NCI-H187 (cell line): Measurements from ENCODE around the gene ZNF787.
A peak's percentile ranks its signal among the peaks of the same experiment; 100 is the strongest.
"Not testable (repeated sequence)": the region's sequence is repeated elsewhere in the genome, so short reads cannot be mapped to it uniquely, and the experiment has no call there.

Experiments used
- DNase-seq, 2 experiments: peaks; one replicate each; lab custom pipeline; 2025; lab: John Stamatoyannopoulos, UW

Gene ZNF787

GRCh38 chr19:56121180-56122167 is at the start of gene ZNF787:
TSS of gene ZNF787 (minus strand) at chr19:56121295. CDS start at chr19:56103217, 18,078 bp downstream.
- DNase-seq: peak; percentile 95 to 98

GRCh38 chr19:56170261-56170660 is 49.2 kb upstream of the ZNF787 start:
- no peak for DNase-seq

GRCh38 chr19:56167064-56167578 is 46.0 kb upstream of the ZNF787 start:
- DNase-seq: no peak

- no peak for DNase-seq
Measured at GRCh38 chr19:56163097-56163496, 42.0 kb upstream of the ZNF787 start.

- no peak for DNase-seq
Measured at GRCh38 chr19:56162258-56162657, 41.2 kb upstream of the ZNF787 start.

- no peak for DNase-seq
Measured at GRCh38 chr19:56161534-56161933, 40.4 kb upstream of the ZNF787 start.

GRCh38 chr19:56159622-56160271 is 38.7 kb upstream of the ZNF787 start:
- no peak for DNase-seq

- no peak for DNase-seq
Measured at GRCh38 chr19:56159009-56159559, 38.0 kb upstream of the ZNF787 start.

- no peak for DNase-seq
Measured at GRCh38 chr19:56158170-56158757, 37.2 kb upstream of the ZNF787 start.

- no peak for DNase-seq
Measured at GRCh38 chr19:56156768-56157167, 35.7 kb upstream of the ZNF787 start.

- no peak for DNase-seq
Measured at GRCh38 chr19:56155124-56155687, 34.1 kb upstream of the ZNF787 start.

GRCh38 chr19:56153507-56153906 is 32.4 kb upstream of the ZNF787 start:
- DNase-seq: no peak

GRCh38 chr19:56152644-56153043 is 31.5 kb upstream of the ZNF787 start:
- no peak for DNase-seq

- no peak for DNase-seq
Measured at GRCh38 chr19:56150358-56150757, 29.3 kb upstream of the ZNF787 start.

- no peak for DNase-seq
Measured at GRCh38 chr19:56149656-56150038, 28.6 kb upstream of the ZNF787 start.

GRCh38 chr19:56148955-56149655 is 28.0 kb upstream of the ZNF787 start:
- DNase-seq: not testable (repeated sequence)

- no peak for DNase-seq
Measured at GRCh38 chr19:56148096-56148495, 27.0 kb upstream of the ZNF787 start.

- DNase-seq: no peak
Measured at GRCh38 chr19:56147307-56147706, 26.2 kb upstream of the ZNF787 start.

GRCh38 chr19:56146904-56147303 is 25.8 kb upstream of the ZNF787 start:
- no peak for DNase-seq

- no peak for DNase-seq
Measured at GRCh38 chr19:56145698-56146097, 24.6 kb upstream of the ZNF787 start.

GRCh38 chr19:56144831-56145230 is 23.7 kb upstream of the ZNF787 start:
- DNase-seq: no peak
